Progenitor cell of endocrine pancreas (in vitro differentiated cells): ENCODE data around the gene AGFG1. TPM values are rescaled to one million over a fixed set of nuclear protein-coding genes. Genes with fewer than 3 reads are reported as not detected.
A peak's percentile ranks its signal among the peaks of the same experiment; 100 is the strongest.

ENCODE experiments used
- DNase-seq: peaks from one replicate; pipeline ENCODE4 v3.0.0; 2021; ENCODE audit warnings: low spot score; ENCODE audit not compliant: unreplicated experiment
- H3K27ac Mint-ChIP-seq: 2 replicates; pipeline ENCODE4 v1.8.0; 2021; ENCODE audit warnings: mild to moderate bottlenecking, moderate library complexity, mixed read lengths
- H3K27me3 Mint-ChIP-seq: 2 replicates; pipeline ENCODE4 v1.8.0; 2021; ENCODE audit warnings: mixed read lengths
- H3K36me3 Mint-ChIP-seq: 2 replicates; pipeline ENCODE4 v1.8.0; 2022; ENCODE audit warnings: mixed read lengths; ENCODE audit not compliant: insufficient read depth
- H3K4me1 Mint-ChIP-seq: 2 replicates; pipeline ENCODE4 v1.8.0; 2021; ENCODE audit warnings: low read depth, mixed read lengths
- H3K4me3 Mint-ChIP-seq: 2 replicates; pipeline ENCODE4 v1.8.0; 2021; ENCODE audit warnings: low read depth, mild to moderate bottlenecking, moderate library complexity, mixed read lengths
- H3K9me3 Mint-ChIP-seq: 2 replicates; pipeline ENCODE4 v1.8.0; 2021; ENCODE audit warnings: low read depth, mixed read lengths
- CTCF ChIP-seq: fragments of 200-600 bp; sonication (generic); IDR thresholded peaks from one replicate; pipeline ENCODE4 v1.5.0; 2021; ENCODE audit warnings: antibody characterized with exemption, mild to moderate bottlenecking; ENCODE audit not compliant: unreplicated experiment
- total RNA-seq: library from RNA; stranded (reverse); gene quantifications from 2 replicates; pipeline ENCODE4 v1.2.1, GENCODE V29; 2021

The AGFG1 gene
- total RNA-seq, 1 donor from 2014 or later, result 74.5 TPM

GRCh38 chr2:227497158-227497557 lies 25.2 kb downstream of the AGFG1 start:
- H3K9me3 Mint-ChIP-seq, result no peaks in the 10 kb centered on the region
- H3K4me3 Mint-ChIP-seq, result no peak overlapping the region
- H3K4me1 Mint-ChIP-seq, result no peaks in the 10 kb centered on the region
- no peak overlapping the region for H3K27ac Mint-ChIP-seq
- H3K36me3 Mint-ChIP-seq, result peaks cover 6% of the 10 kb centered on the region
- no peak for DNase-seq
- no peak for TF ChIP-seq CTCF
- H3K27me3 Mint-ChIP-seq, result no peaks in the 10 kb centered on the region

- Mint-ChIP-seq H3K4me3 (no peak overlapping the region), H3K27ac (peak overlapping the region; percentile 29), H3K4me1 (peaks cover 5% of the 10 kb centered on the region), H3K27me3 (no peaks in the 10 kb centered on the region), H3K9me3 (no peaks in the 10 kb centered on the region), H3K36me3 (peaks cover 4% of the 10 kb centered on the region)
- DNase-seq, result no peak
- no peak for TF ChIP-seq CTCF
These were observed 27.8 kb downstream of the AGFG1 start for GRCh38 chr2:227499627-227500300.

- H3K4me1 Mint-ChIP-seq, result peaks cover 8% of the 10 kb centered on the region
- TF ChIP-seq CTCF, result no peak
These were observed 28.3 kb downstream of the AGFG1 start for GRCh38 chr2:227500301-227500630.

GRCh38 chr2:227503433-227504406 lies 31.8 kb downstream of the AGFG1 start:
- TF ChIP-seq CTCF, result no peak
- no peaks in the 10 kb centered on the region for H3K27me3 Mint-ChIP-seq
- H3K9me3 Mint-ChIP-seq, result no peaks in the 10 kb centered on the region
- H3K4me3 Mint-ChIP-seq, result no peak overlapping the region
- H3K27ac Mint-ChIP-seq, result peak overlapping the region; percentile 66
- H3K36me3 Mint-ChIP-seq, result peaks cover 6% of the 10 kb centered on the region
- DNase-seq, result no peak
- H3K4me1 Mint-ChIP-seq, result peaks cover 23% of the 10 kb centered on the region

More at GRCh38 chr2:227500301-227500630, 28.3 kb downstream of the AGFG1 start:
- peaks cover 3% of the 10 kb centered on the region for H3K36me3 Mint-ChIP-seq
- no peaks in the 10 kb centered on the region for H3K27me3 Mint-ChIP-seq
- H3K9me3 Mint-ChIP-seq, result no peaks in the 10 kb centered on the region
- H3K27ac Mint-ChIP-seq, result no peak overlapping the region
- DNase-seq, result no peak
- H3K4me3 Mint-ChIP-seq, result no peak overlapping the region

GRCh38 chr2:227504700-227505099 lies 32.7 kb downstream of the AGFG1 start:
- Mint-ChIP-seq H3K36me3 (peaks cover 4% of the 10 kb centered on the region), H3K9me3 (no peaks in the 10 kb centered on the region), H3K4me1 (peaks cover 29% of the 10 kb centered on the region), H3K27ac (no peak overlapping the region), H3K27me3 (no peaks in the 10 kb centered on the region), H3K4me3 (no peak overlapping the region)
- no peak for TF ChIP-seq CTCF
- no peak for DNase-seq
